ENCODE results near the gene FBXL19. TPM values are rescaled to one million over a fixed set of nuclear protein-coding genes. Genes with fewer than 3 reads are reported as not detected.

Gene FBXL19
- total and polyA plus RNA-seq, 9 of the 15 experiments (the other 6 are each of a cell fraction or from before 2014, with no cell fraction given) = 0.13 to 48.0 (median 13.5) TPM; not detected in 1

GRCh38 chr16:30922420-30922959 lies 882 bp upstream of the FBXL19 start (continued):
- TF ChIP-seq ZHX1 (conservative IDR thresholded peaks at IDR 0.05; ENCODE audit: low read length) (peak; percentile 61; the same call in 1 of the 2 replicates), CBX8 (IDR thresholded peaks at IDR 0.05; ENCODE audit: borderline replicate concordance, extremely low read depth, low read depth, low read length, poor library complexity, severe bottlenecking) (no peak), BRD9 (IDR thresholded peaks at IDR 0.05; ENCODE audit: low read depth, partially characterized antibody) (no peak), MXI1 (IDR thresholded peaks at IDR 0.05; ENCODE audit: low read depth, low read length) (peak; percentile 49; the same call in 1 of the 2 replicates), TSC22D4 (tag; IDR thresholded peaks at IDR 0.05) (no peak), HMG20A (CRISPR knock-in tag; conservative IDR thresholded peaks at IDR 0.05) (no peak), TAF15 (IDR thresholded peaks at IDR 0.05; ENCODE audit: low read depth, low read length) (no peak), RBFOX2 (IDR thresholded peaks at IDR 0.05; ENCODE audit: low read depth, low read length) (peak; percentile 93), CREB1 (IDR thresholded peaks at IDR 0.05) (peak; percentile 98), CREB1 (CRISPR knock-in tag; IDR thresholded peaks at IDR 0.05) (peak; percentile 96), SAP30 (IDR thresholded peaks at IDR 0.05; ENCODE audit: borderline replicate concordance, insufficient read depth, low read depth, low read length, poor library complexity, severe bottlenecking) (peak; percentile 47), MBD2 (IDR thresholded peaks at IDR 0.05; ENCODE audit: borderline replicate concordance, low read depth) (peak; percentile 99), CTBP1 (IDR thresholded peaks at IDR 0.05; ENCODE audit: borderline replicate concordance) (no peak), ZNF3 (CRISPR knock-in tag; IDR thresholded peaks at IDR 0.05) (no peak), TEAD1 (CRISPR knock-in tag; IDR thresholded peaks at IDR 0.05) (peak in 1 of 2 experiments; percentile 93; a peak in 2 of 4 replicates), XRCC4 (IDR thresholded peaks at IDR 0.05; ENCODE audit: extremely low read depth, insufficient read depth, insufficient read length) (no peak), BRCA1 (IDR thresholded peaks at IDR 0.05) (no peak), BRCA1 (CRISPR knock-in tag; IDR thresholded peaks at IDR 0.05) (no peak), ZNF347 (CRISPR knock-in tag; IDR thresholded peaks at IDR 0.05; ENCODE audit: low read depth) (no peak), KDM2B (CRISPR knock-in tag; IDR thresholded peaks at IDR 0.05) (no peak), BCL6 (CRISPR knock-in tag; IDR thresholded peaks at IDR 0.05) (peak; percentile 92), HINFP (tag; conservative IDR thresholded peaks at IDR 0.05; ENCODE audit: low read depth) (peak; percentile 51; the same call in 1 of the 2 replicates), ZFP1 (CRISPR knock-in tag; IDR thresholded peaks at IDR 0.05) (no peak), ZNF740 (CRISPR knock-in tag; IDR thresholded peaks at IDR 0.05) (peak; percentile 99), ZNF740 (tag; IDR thresholded peaks at IDR 0.05) (peak in 1 of 2 experiments; percentile 96; a peak in 2 of 4 replicates)

Data from K562 (cell line).